HepG2 (cell line): ENCODE results near the gene SPTAN1. TPM values are rescaled to one million over a fixed set of nuclear protein-coding genes. Genes with fewer than 3 reads are reported as not detected.
A peak's percentile ranks its signal among the peaks of the same experiment; 100 is the strongest.
"Not testable (repeated sequence)": the region's sequence is repeated elsewhere in the genome, so short reads cannot be mapped to it uniquely, and the experiment has no call there.

Experiments
- ATAC-seq: fragments of 200-7000 bp; cut with Tn5 transposase; 3 replicates; pipeline ENCODE4 v1.9.1; 2020; ENCODE audit warnings: mild to moderate bottlenecking, moderate library complexity
- BruUV-seq: library from RNA; stranded (reverse); fragments of 400-500 nt; replicated peaks from 2 replicates; lab custom pipeline; 2021; lab: Mats Ljungman, UMichigan
- CTCF ChIA-PET: fragments of 300-600 bp; formaldehyde crosslinking; extraction: SDS; loops from one replicate; lab custom pipeline; 2021; ENCODE audit warnings: low total read pairs, inconsistent platforms, low intra/inter-chr PET ratio; lab: Yijun Ruan, JAX
- POLR2A ChIA-PET: fragments of 350-600 bp; sonication (Branson Sonifier 250); formaldehyde crosslinking; loops from one replicate; lab custom pipeline; 2020; ENCODE audit warnings: antibody characterized with exemption, inconsistent platforms; lab: Yijun Ruan, JAX
- DNase-seq: peaks from one replicate; pipeline ENCODE4 v3.0.0-alpha.2; 2015; ENCODE audit warnings: low spot score
- FAIRE-seq: peaks from 3 replicates; lab custom pipeline; 2011; peaks lifted over from hg19 to GRCh38; lab: Jason Lieb, UNC
- H2AFZ ChIP-seq: one replicate; pipeline ENCODE4 v1.6.1; 2011; ENCODE audit warnings: low read length, inconsistent platforms
- H3K27ac ChIP-seq: fragments of 300-600 bp; 3 replicates; pipeline ENCODE4 v1.8.0; 2011; ENCODE audit warnings: mixed run types, mild to moderate bottlenecking, mixed read lengths, low read length, inconsistent platforms; ENCODE audit not compliant: insufficient read depth; ENCODE audit errors: extremely low read length
- H3K27me3 ChIP-seq, 2 experiments: fragments of 200-600 bp in 1 of 2; 2 replicates in 1 of 2; 3 replicates in 1 of 2; pipeline versions ENCODE4 v1.6.0 to v1.8.0; 2011; ENCODE audit warnings: low read length in 2 of 2, mild to moderate bottlenecking in 2 of 2, moderate library complexity in 2 of 2, inconsistent platforms in 1 of 2; ENCODE audit not compliant: insufficient read depth in 2 of 2, control insufficient read depth in 1 of 2
- H3K36me3 ChIP-seq, 2 experiments: fragments of 200-600 bp in 1 of 2; replicated peaks in 1 of 2; 2 replicates in 1 of 2; 3 replicates in 1 of 2; pipeline versions ENCODE4 v1.5.1 to v1.8.0; 2011; ENCODE audit warnings: low read length in 2 of 2, inconsistent platforms in 1 of 2; ENCODE audit not compliant: insufficient read depth in 2 of 2, control insufficient read depth in 1 of 2
- H3K4me1 ChIP-seq: 2 replicates; pipeline ENCODE4 v1.5.1; 2012; ENCODE audit warnings: low read length, inconsistent platforms; ENCODE audit not compliant: insufficient read depth
- H3K4me2 ChIP-seq: 2 replicates; pipeline ENCODE4 v1.6.0; 2011; ENCODE audit warnings: low read depth, low read length, inconsistent platforms
- H3K4me3 ChIP-seq, 3 experiments: fragments of 200-600 bp in 1 of 3; sonication (generic), shearing (Covaris generic) in 1 of 3; replicated peaks in 1 of 3; 2 replicates each; pipeline ENCODE4 v1.5.1; 2011 to 2016; ENCODE audit warnings: low read length in 3 of 3, inconsistent platforms in 2 of 3, low read depth in 2 of 3, mild to moderate bottlenecking in 2 of 3, control low read depth in 1 of 3, mixed read lengths in 1 of 3; ENCODE audit not compliant: insufficient read depth in 1 of 3
- H3K79me2 ChIP-seq: one replicate; pipeline ENCODE4 v1.6.1; 2011; ENCODE audit warnings: low read length, inconsistent platforms; ENCODE audit not compliant: insufficient read depth
- H3K9ac ChIP-seq: 2 replicates; pipeline ENCODE4 v1.6.0; 2011; ENCODE audit warnings: mild to moderate bottlenecking, low read depth, low read length, inconsistent platforms; ENCODE audit not compliant: insufficient read depth
- H3K9me3 ChIP-seq: 2 replicates; pipeline ENCODE4 v1.5.1; 2012; ENCODE audit warnings: mild to moderate bottlenecking, low read length
- H4K20me1 ChIP-seq: 2 replicates; pipeline ENCODE4 v1.6.0; 2011; ENCODE audit warnings: inconsistent platforms, mild to moderate bottlenecking, low read length, moderate library complexity; ENCODE audit not compliant: insufficient read depth
- ATF7-NPFF ChIP-seq: sonication (generic); formaldehyde crosslinking; IDR thresholded peaks from 2 replicates; pipeline ENCODE4 v1.8.1; 2023; ENCODE audit warnings: mild to moderate bottlenecking, low read depth, missing genetic modification reagents, moderate library complexity
- CCDC6 ChIP-seq: sonication (generic); formaldehyde crosslinking; IDR thresholded peaks from 2 replicates; pipeline ENCODE4 v1.8.1; 2022; ENCODE audit warnings: mild to moderate bottlenecking, missing genetic modification reagents, moderate library complexity
- ERF ChIP-seq: IDR thresholded peaks from 2 replicates; pipeline ENCODE4 v1.6.1; 2018; ENCODE audit warnings: missing biosample characterization, missing genetic modification reagents
- GRHL1 ChIP-seq: sonication (generic); formaldehyde crosslinking; conservative IDR thresholded peaks from 2 replicates; pipeline ENCODE4 v1.8.0; 2022; ENCODE audit warnings: missing genetic modification reagents
- HNF4G ChIP-seq, 2 experiments: sonication (generic) in 1 of 2; formaldehyde crosslinking in 1 of 2; IDR thresholded peaks; 2 replicates each; pipeline versions ENCODE4 v1.4.0 to v1.6.1; 2011 to 2020; ENCODE audit warnings: borderline replicate concordance in 2 of 2, low read depth in 2 of 2, mild to moderate bottlenecking in 2 of 2, low read length in 1 of 2, missing genetic modification reagents in 1 of 2, moderate library complexity in 1 of 2
- NAIF1 ChIP-seq: sonication (generic); formaldehyde crosslinking; IDR thresholded peaks from 2 replicates; pipeline ENCODE4 v1.5.0; 2020; ENCODE audit warnings: mild to moderate bottlenecking, missing genetic modification reagents, borderline replicate concordance
- NCOA1 ChIP-seq: sonication (generic); formaldehyde crosslinking; IDR thresholded peaks from 2 replicates; pipeline ENCODE4 v1.9.0; 2021; ENCODE audit warnings: missing genetic modification reagents
- NR2F1 ChIP-seq, 2 experiments: fragments of 450-650 bp in 1 of 2; formaldehyde crosslinking in 1 of 2; IDR thresholded peaks; 2 replicates each; pipeline versions ENCODE4 v1.5.0 to v1.6.1; 2016 to 2020; ENCODE audit warnings: mild to moderate bottlenecking in 1 of 2, missing compliant biosample characterization in 1 of 2, missing genetic modification reagents in 1 of 2, moderate library complexity in 1 of 2
- RBM22 ChIP-seq: fragments of 200-400 bp; formaldehyde crosslinking; optimal IDR thresholded peaks from 2 replicates; pipeline ENCODE3; 2017; ENCODE audit warnings: mild to moderate bottlenecking, low read length, moderate library complexity
- SPEN ChIP-seq: sonication (generic); formaldehyde crosslinking; IDR thresholded peaks from 2 replicates; pipeline ENCODE4 v1.5.1; 2020; ENCODE audit warnings: low read depth, mild to moderate bottlenecking, missing genetic modification reagents
- TARDBP ChIP-seq: sonication (generic); formaldehyde crosslinking; IDR thresholded peaks from 2 replicates; pipeline ENCODE4 v1.8.0; 2022; ENCODE audit warnings: mild to moderate bottlenecking, missing genetic modification reagents
- TSC22D2 ChIP-seq: sonication (generic); formaldehyde crosslinking; IDR thresholded peaks from 2 replicates; pipeline ENCODE4 v1.5.1; 2020; ENCODE audit warnings: missing genetic modification reagents, mild to moderate bottlenecking, borderline replicate concordance
- ZBTB3 ChIP-seq: sonication (generic); formaldehyde crosslinking; IDR thresholded peaks from 2 replicates; pipeline ENCODE4 v1.4.0; 2020; ENCODE audit warnings: low read depth, mild to moderate bottlenecking, moderate library complexity, missing genetic modification reagents, borderline replicate concordance
- ZNF274 ChIP-seq: sonication (generic); formaldehyde crosslinking; IDR thresholded peaks from 2 replicates; pipeline ENCODE4 v1.5.1; 2020; ENCODE audit warnings: mild to moderate bottlenecking, missing genetic modification reagents
- ZNF329 ChIP-seq: sonication (generic); formaldehyde crosslinking; IDR thresholded peaks from 2 replicates; pipeline ENCODE4 v1.9.0; 2021; ENCODE audit warnings: low read depth, mild to moderate bottlenecking, missing genetic modification reagents
- ZNF431 ChIP-seq: sonication (generic); formaldehyde crosslinking; IDR thresholded peaks from 2 replicates; pipeline ENCODE4 v1.9.0; 2022; ENCODE audit warnings: missing genetic modification reagents, low read depth, mild to moderate bottlenecking, borderline replicate concordance
- ZNF558 ChIP-seq: sonication (generic); formaldehyde crosslinking; IDR thresholded peaks from 2 replicates; pipeline ENCODE4 v1.9.0; 2022; ENCODE audit warnings: mild to moderate bottlenecking, missing genetic modification reagents, borderline replicate concordance
- ZNF891 ChIP-seq: sonication (generic); formaldehyde crosslinking; IDR thresholded peaks from 2 replicates; pipeline ENCODE4 v1.5.0; 2020; ENCODE audit warnings: mild to moderate bottlenecking, missing genetic modification reagents
- ZSCAN21 ChIP-seq: sonication (generic); formaldehyde crosslinking; IDR thresholded peaks from 2 replicates; pipeline ENCODE4 v1.8.0; 2022; ENCODE audit warnings: mild to moderate bottlenecking, missing genetic modification reagents, moderate library complexity, borderline replicate concordance
- WGBS: methylation state at CpG from one replicate; pipeline ENCODE4 v1.1.6; 2017; ENCODE audit warnings: low lambda C conversion rate; 5-methylcytosine and 5-hydroxymethylcytosine counted together
- in situ Hi-C: cut with HindIII; loops from 2 replicates; pipeline ENCODE4 v1.10.0; 2017; ENCODE audit warnings: low pct_unique_long_range_greater_than_20kb; ENCODE audit not compliant: extremely low pct_ligation_motif_present
- intact Hi-C: fragments of 100-400 bp; cut with micrococcal nuclease; formaldehyde crosslinking; loops from one replicate; pipeline ENCODE4 v1.10.0; 2022; ENCODE audit not compliant: unreplicated experiment
- polyA plus RNA-seq, 8 experiments: library from polyadenylated mRNA; depleted of rRNA in 3 of 8; stranded (reverse) in 7 of 8; unstranded in 1 of 8; fragments of >200 nt; fragmentation: Illumina TruSeq in 4 of 8; extraction: Trizol in 4 of 8; gene quantifications; 2 replicates each; pipeline versions ENCODE4 v1.2.1 to v1.2.3, GENCODE V29; 2011 to 2016; ENCODE audit warnings: low read depth in 4 of 8, missing spikeins in 1 of 8, mixed read lengths in 1 of 8; ENCODE audit not compliant: insufficient read depth in 1 of 8
- total RNA-seq, 5 experiments: library from RNA; depleted of rRNA; stranded (reverse); fragments of >200 nt; fragmentation: Illumina TruSeq; extraction: Trizol; gene quantifications; 2 replicates each; pipeline ENCODE4 v1.2.3, GENCODE V29; 2016; ENCODE audit warnings: low read depth in 1 of 5

SPTAN1 gene
- total and polyA plus RNA-seq, 2 of the 13 experiments (the other 11 are each of a cell fraction or from before 2014, with no cell fraction given): 106 to 111 TPM

- TF ChIP-seq ATF7-NPFF: no peak
- 0 out of 2 replicates have a peak, but pooled peaks have one; percentile 35 for TF ChIP-seq ZNF431
- TF ChIP-seq HNF4G (IDR thresholded peaks at IDR 0.05; ENCODE audit: borderline replicate concordance, low read depth, low read length): peak; percentile 17; the same call in 1 of the 2 replicates
- TF ChIP-seq HNF4G (CRISPR knock-in tag; IDR thresholded peaks at IDR 0.05; ENCODE audit: borderline replicate concordance, low read depth): no peak
- TF ChIP-seq TSC22D2 (CRISPR knock-in tag): peak; percentile 92
- TF ChIP-seq CCDC6 (CRISPR knock-in tag): peak; percentile 36
- 0 out of 2 replicates have a peak, but pooled peaks have one; percentile 32 for TF ChIP-seq ZNF329 (CRISPR knock-in tag)
- TF ChIP-seq ERF (CRISPR knock-in tag): peak; percentile 52; the same call in 1 of the 2 replicates
- TF ChIP-seq ZBTB3 (CRISPR knock-in tag): no peak
- 0 out of 2 replicates have a peak, but pooled peaks have one; percentile 25 for TF ChIP-seq TARDBP (CRISPR knock-in tag)
- no peak for TF ChIP-seq GRHL1 (CRISPR knock-in tag)
- peak; percentile 22; the same call in 1 of the 2 replicates for TF ChIP-seq SPEN (CRISPR knock-in tag)
- peak; percentile 80 for TF ChIP-seq ZNF274 (CRISPR knock-in tag)
- TF ChIP-seq ZNF891 (CRISPR knock-in tag): no peak; the same call in 1 of the 2 replicates
- TF ChIP-seq RBM22: no peak
- TF ChIP-seq NAIF1: 0 out of 2 replicates have a peak, but pooled peaks have one; percentile 11
- peak; percentile 91; the same call in 1 of the 2 replicates for TF ChIP-seq ZNF558 (CRISPR knock-in tag)
- no peak for TF ChIP-seq NR2F1 (CRISPR knock-in tag; IDR thresholded peaks at IDR 0.05)
- no peak for TF ChIP-seq NCOA1 (CRISPR knock-in tag)
- TF ChIP-seq ZSCAN21 (CRISPR knock-in tag): peak; percentile 33; the same call in 1 of the 2 replicates
Observed at GRCh38 chr9:128552153-128552743, at the start of gene SPTAN1 (continued).

GRCh38 chr9:128503415-128503825 lies 49.0 kb upstream of the SPTAN1 start:
- not testable (repeated sequence) for H3K9ac ChIP-seq
- WGBS: 99% methylated on average over 14 of the region's 14 CpGs

More at GRCh38 chr9:128503415-128503825, 49.0 kb upstream of the SPTAN1 start:
- Histone ChIP-seq H3K79me2 (peaks cover 19% of the 10 kb centered on the region), H3K36me3 (peaks cover 3 to 18% of the 10 kb centered on the region in 2 experiments), H3K4me1 (peaks cover 21% of the 10 kb centered on the region)
- H3K4me3 ChIP-seq, POLR2A ChIA-PET, H3K27ac ChIP-seq, FAIRE-seq, H2AFZ ChIP-seq, BruUV-seq, in situ Hi-C loops, H4K20me1 ChIP-seq, CTCF ChIA-PET, H3K9me3 ChIP-seq, ATAC-seq, H3K27me3 ChIP-seq, H3K4me2 ChIP-seq, DNase-seq: not testable (repeated sequence)
- intact Hi-C loops: loop anchor here (5.0 kb wide), 1 partner anchor 49 kb away; the partner anchor contains the start of gene SPTAN1
